Astrocyte (in vitro differentiated cells and primary cell): ENCODE measurements around the gene TTLL1. TPM values are rescaled to one million over a fixed set of nuclear protein-coding genes. Genes with fewer than 3 reads are reported as not detected.

Source experiments
- DNase-seq: peaks from one replicate; pipeline ENCODE4 v3.0.0-alpha.2; 2010; ENCODE audit warnings: low read depth
- FAIRE-seq: peaks from 2 replicates; lab custom pipeline; 2011; peaks lifted over from hg19 to GRCh38; lab: Jason Lieb, UNC
- H2AFZ ChIP-seq: 2 replicates; pipeline ENCODE4 v1.6.0; 2012; ENCODE audit warnings: low read depth, low read length, inconsistent platforms
- H3K27ac ChIP-seq: 2 replicates; pipeline ENCODE4 v1.5.1; 2011; ENCODE audit warnings: low read depth, low read length, inconsistent platforms
- H3K27me3 ChIP-seq: 2 replicates; pipeline ENCODE4 v1.6.0; 2011; ENCODE audit warnings: low read length, inconsistent platforms; ENCODE audit not compliant: insufficient read depth
- H3K36me3 ChIP-seq: 2 replicates; pipeline ENCODE4 v1.5.1; 2011; ENCODE audit warnings: low read length, inconsistent platforms; ENCODE audit not compliant: insufficient read depth
- H3K4me1 ChIP-seq: 2 replicates; pipeline ENCODE4 v1.5.1; 2011; ENCODE audit warnings: low read length, inconsistent platforms; ENCODE audit not compliant: insufficient read depth
- H3K4me2 ChIP-seq: 2 replicates; pipeline ENCODE4 v1.6.0; 2012; ENCODE audit warnings: low read length, inconsistent platforms
- H3K4me3 ChIP-seq: 2 replicates; pipeline ENCODE4 v1.5.1; 2011; ENCODE audit warnings: low read depth, mild to moderate bottlenecking, low read length, inconsistent platforms; ENCODE audit not compliant: insufficient read depth
- H3K79me2 ChIP-seq: 2 replicates; pipeline ENCODE4 v1.6.0; 2012; ENCODE audit warnings: mild to moderate bottlenecking, low read length, inconsistent platforms; ENCODE audit not compliant: insufficient read depth
- H3K9ac ChIP-seq: 2 replicates; pipeline ENCODE4 v1.6.0; 2012; ENCODE audit warnings: mild to moderate bottlenecking, low read length, inconsistent platforms
- H3K9me3 ChIP-seq: 2 replicates; pipeline ENCODE4 v1.5.1; 2012; ENCODE audit warnings: low read depth, mild to moderate bottlenecking, low read length, inconsistent platforms; ENCODE audit not compliant: insufficient read depth
- H4K20me1 ChIP-seq: 2 replicates; pipeline ENCODE4 v1.6.0; 2012; ENCODE audit warnings: low read length, inconsistent platforms; ENCODE audit not compliant: insufficient read depth
- H3K27ac Mint-ChIP-seq: one replicate; pipeline ENCODE4 v1.8.0; 2021; ENCODE audit warnings: mild to moderate bottlenecking, mixed read lengths; ENCODE audit not compliant: unreplicated experiment
- H3K27me3 Mint-ChIP-seq: one replicate; pipeline ENCODE4 v1.8.0; 2021; ENCODE audit warnings: low read depth, mixed read lengths; ENCODE audit not compliant: unreplicated experiment
- H3K36me3 Mint-ChIP-seq: one replicate; pipeline ENCODE4 v1.8.0; 2021; ENCODE audit warnings: low read depth, mixed read lengths; ENCODE audit not compliant: unreplicated experiment
- H3K4me1 Mint-ChIP-seq: one replicate; pipeline ENCODE4 v1.8.0; 2021; ENCODE audit warnings: low read depth, mixed read lengths; ENCODE audit not compliant: unreplicated experiment
- H3K4me3 Mint-ChIP-seq: one replicate; pipeline ENCODE4 v1.8.0; 2021; ENCODE audit warnings: mild to moderate bottlenecking, moderate library complexity, mixed read lengths; ENCODE audit not compliant: unreplicated experiment
- H3K9me3 Mint-ChIP-seq: one replicate; pipeline ENCODE4 v1.8.0; 2021; ENCODE audit warnings: mild to moderate bottlenecking, mixed read lengths; ENCODE audit not compliant: unreplicated experiment
- EZH2 ChIP-seq: IDR thresholded peaks from 2 replicates; pipeline ENCODE4 v1.6.1; 2012; ENCODE audit warnings: mild to moderate bottlenecking, low read length, inconsistent platforms; ENCODE audit not compliant: insufficient read depth
- total RNA-seq: library from RNA; stranded (reverse); gene quantifications from 2 replicates; pipeline ENCODE4 v1.2.1, GENCODE V29; 2021
- TF ChIP-seq, protein P1 (sequence below): IDR thresholded peaks from 2 replicates; pipeline ENCODE4 v1.5.1; 2011; ENCODE audit warnings: low read depth, mild to moderate bottlenecking, inconsistent platforms, low read length, moderate library complexity; ENCODE audit not compliant: insufficient read depth

Gene TTLL1
- total RNA-seq, 1 donor from 2014 or later: 10.7 TPM

DNA sequence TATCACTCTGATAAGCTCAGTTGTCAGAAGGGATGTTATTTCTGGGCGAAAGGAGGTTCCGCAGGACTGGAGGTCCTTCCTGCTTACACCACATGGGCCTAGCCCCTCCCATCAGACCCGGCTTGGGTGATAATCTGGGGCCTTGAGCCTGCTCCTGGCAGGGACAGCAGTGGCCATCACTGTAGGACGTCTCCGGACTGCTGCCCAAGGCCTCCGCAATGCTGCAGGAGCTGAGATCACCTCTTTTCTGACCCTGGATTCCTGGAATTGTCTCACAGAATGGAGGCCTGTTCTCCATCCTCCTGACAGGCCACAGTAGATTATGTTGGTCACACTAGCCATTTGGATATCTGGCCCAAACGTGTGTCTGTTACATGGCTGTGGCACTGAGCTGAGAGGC lies 12.1 kb upstream of the TTLL1 start:
- H3K36me3 Mint-ChIP-seq: peaks cover 3% of the 10 kb centered on the region
- peaks cover 7% of the 10 kb centered on the region for H3K9me3 Mint-ChIP-seq
- H2AFZ ChIP-seq: no peak overlapping the region
- H3K27ac ChIP-seq: no peak overlapping the region
- no peak overlapping the region for H3K4me3 Mint-ChIP-seq
- H3K9ac ChIP-seq: no peak overlapping the region
- H3K27me3 ChIP-seq: no peaks in the 10 kb centered on the region
- TF ChIP-seq, protein P1, sequence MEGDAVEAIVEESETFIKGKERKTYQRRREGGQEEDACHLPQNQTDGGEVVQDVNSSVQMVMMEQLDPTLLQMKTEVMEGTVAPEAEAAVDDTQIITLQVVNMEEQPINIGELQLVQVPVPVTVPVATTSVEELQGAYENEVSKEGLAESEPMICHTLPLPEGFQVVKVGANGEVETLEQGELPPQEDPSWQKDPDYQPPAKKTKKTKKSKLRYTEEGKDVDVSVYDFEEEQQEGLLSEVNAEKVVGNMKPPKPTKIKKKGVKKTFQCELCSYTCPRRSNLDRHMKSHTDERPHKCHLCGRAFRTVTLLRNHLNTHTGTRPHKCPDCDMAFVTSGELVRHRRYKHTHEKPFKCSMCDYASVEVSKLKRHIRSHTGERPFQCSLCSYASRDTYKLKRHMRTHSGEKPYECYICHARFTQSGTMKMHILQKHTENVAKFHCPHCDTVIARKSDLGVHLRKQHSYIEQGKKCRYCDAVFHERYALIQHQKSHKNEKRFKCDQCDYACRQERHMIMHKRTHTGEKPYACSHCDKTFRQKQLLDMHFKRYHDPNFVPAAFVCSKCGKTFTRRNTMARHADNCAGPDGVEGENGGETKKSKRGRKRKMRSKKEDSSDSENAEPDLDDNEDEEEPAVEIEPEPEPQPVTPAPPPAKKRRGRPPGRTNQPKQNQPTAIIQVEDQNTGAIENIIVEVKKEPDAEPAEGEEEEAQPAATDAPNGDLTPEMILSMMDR: no peak
- TF ChIP-seq EZH2: no peak
- FAIRE-seq (no peak), DNase-seq (no peak)
- H3K36me3 ChIP-seq: no peaks in the 10 kb centered on the region
- no peaks in the 10 kb centered on the region for H4K20me1 ChIP-seq
- H3K4me2 ChIP-seq: no peak overlapping the region
- peaks cover 3% of the 10 kb centered on the region for H3K27me3 Mint-ChIP-seq
- H3K4me1 ChIP-seq: no peaks in the 10 kb centered on the region
- H3K27ac Mint-ChIP-seq: no peak overlapping the region
- H3K4me3 ChIP-seq: no peak overlapping the region
- H3K9me3 ChIP-seq: peaks cover 9% of the 10 kb centered on the region
- H3K4me1 Mint-ChIP-seq: peaks cover 12% of the 10 kb centered on the region
- H3K79me2 ChIP-seq: no peaks in the 10 kb centered on the region

DNA sequence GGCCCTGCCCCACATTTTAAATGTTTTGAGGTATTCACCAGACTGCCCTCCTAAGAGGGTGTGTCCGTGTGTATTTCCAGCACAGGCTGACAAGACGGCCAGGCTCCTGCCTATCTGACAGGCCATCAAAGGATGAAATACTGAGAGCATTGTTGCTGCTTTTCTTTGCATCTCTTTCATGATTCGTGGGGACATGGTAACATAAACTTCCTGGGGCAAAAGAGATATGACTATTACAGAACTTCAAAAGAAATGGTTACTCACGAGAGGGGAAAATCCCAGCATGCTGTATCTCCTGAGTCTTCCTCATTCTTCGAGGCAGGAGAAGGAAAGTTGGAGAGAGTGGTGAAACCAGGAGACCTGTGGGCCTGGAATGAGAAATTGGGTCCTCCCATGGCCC lies 11.0 kb upstream of the TTLL1 start:
- Histone ChIP-seq H3K27me3 (no peaks in the 10 kb centered on the region), H2AFZ (no peak overlapping the region), H3K79me2 (no peaks in the 10 kb centered on the region), H3K4me3 (no peak overlapping the region), H3K27ac (no peak overlapping the region), H3K36me3 (no peaks in the 10 kb centered on the region), H3K9ac (no peak overlapping the region), H4K20me1 (no peaks in the 10 kb centered on the region), H3K9me3 (peaks cover 12% of the 10 kb centered on the region), H3K4me1 (no peaks in the 10 kb centered on the region), H3K4me2 (no peak overlapping the region)
- DNase-seq (no peak), FAIRE-seq (no peak)
- Mint-ChIP-seq H3K4me3 (no peak overlapping the region), H3K27me3 (no peaks in the 10 kb centered on the region), H3K9me3 (peaks cover 12% of the 10 kb centered on the region), H3K27ac (no peak overlapping the region), H3K4me1 (peaks cover 12% of the 10 kb centered on the region), H3K36me3 (peaks cover 4% of the 10 kb centered on the region)
- TF ChIP-seq EZH2: no peak
- TF ChIP-seq, protein P1: no peak

DNA sequence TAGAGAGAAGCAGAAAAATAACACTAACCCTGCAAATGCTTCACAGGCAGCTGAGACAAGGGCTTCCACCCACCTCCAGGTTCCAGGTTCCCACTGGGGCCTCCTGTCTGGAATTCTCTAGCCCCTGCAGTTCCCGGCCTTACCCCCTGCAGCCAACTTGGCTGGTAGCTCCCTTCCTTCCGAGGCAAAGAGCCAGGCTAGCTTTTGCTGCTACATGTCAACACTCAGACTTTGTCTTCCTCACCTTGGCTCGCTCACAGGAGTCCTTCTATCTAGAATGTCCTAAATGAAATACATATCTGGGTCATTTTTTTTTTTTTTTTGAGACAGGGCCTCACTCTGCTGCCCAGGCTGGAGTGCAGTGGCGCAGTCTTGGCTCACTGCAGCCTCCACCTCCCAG lies 9.9 kb upstream of the TTLL1 start:
- no peak overlapping the region for H3K4me3 ChIP-seq
- Mint-ChIP-seq H3K27ac (no peak overlapping the region), H3K9me3 (peaks cover 12% of the 10 kb centered on the region), H3K4me1 (peaks cover 9% of the 10 kb centered on the region), H3K27me3 (no peaks in the 10 kb centered on the region), H3K4me3 (no peak overlapping the region), H3K36me3 (peaks cover 4% of the 10 kb centered on the region)
- H3K9me3 ChIP-seq: peaks cover 12% of the 10 kb centered on the region
- no peak for DNase-seq
- TF ChIP-seq EZH2: no peak
- TF ChIP-seq, protein P1: no peak
- H3K4me1 ChIP-seq: no peaks in the 10 kb centered on the region
- no peak overlapping the region for H3K9ac ChIP-seq
- FAIRE-seq: no peak
- H4K20me1 ChIP-seq: no peaks in the 10 kb centered on the region
- no peaks in the 10 kb centered on the region for H3K27me3 ChIP-seq
- H3K79me2 ChIP-seq: no peaks in the 10 kb centered on the region
- H3K36me3 ChIP-seq: no peaks in the 10 kb centered on the region
- no peak overlapping the region for H2AFZ ChIP-seq
- no peak overlapping the region for H3K27ac ChIP-seq
- H3K4me2 ChIP-seq: no peak overlapping the region
